Hippocampal formation (tissue), 2 donors: ENCODE results near the gene TCAF1.

ENCODE experiments used
- DNase-seq, 2 donors: peaks; one replicate each; lab custom pipeline; 2025; lab: John Stamatoyannopoulos, UW

The TCAF1 gene, protein sequence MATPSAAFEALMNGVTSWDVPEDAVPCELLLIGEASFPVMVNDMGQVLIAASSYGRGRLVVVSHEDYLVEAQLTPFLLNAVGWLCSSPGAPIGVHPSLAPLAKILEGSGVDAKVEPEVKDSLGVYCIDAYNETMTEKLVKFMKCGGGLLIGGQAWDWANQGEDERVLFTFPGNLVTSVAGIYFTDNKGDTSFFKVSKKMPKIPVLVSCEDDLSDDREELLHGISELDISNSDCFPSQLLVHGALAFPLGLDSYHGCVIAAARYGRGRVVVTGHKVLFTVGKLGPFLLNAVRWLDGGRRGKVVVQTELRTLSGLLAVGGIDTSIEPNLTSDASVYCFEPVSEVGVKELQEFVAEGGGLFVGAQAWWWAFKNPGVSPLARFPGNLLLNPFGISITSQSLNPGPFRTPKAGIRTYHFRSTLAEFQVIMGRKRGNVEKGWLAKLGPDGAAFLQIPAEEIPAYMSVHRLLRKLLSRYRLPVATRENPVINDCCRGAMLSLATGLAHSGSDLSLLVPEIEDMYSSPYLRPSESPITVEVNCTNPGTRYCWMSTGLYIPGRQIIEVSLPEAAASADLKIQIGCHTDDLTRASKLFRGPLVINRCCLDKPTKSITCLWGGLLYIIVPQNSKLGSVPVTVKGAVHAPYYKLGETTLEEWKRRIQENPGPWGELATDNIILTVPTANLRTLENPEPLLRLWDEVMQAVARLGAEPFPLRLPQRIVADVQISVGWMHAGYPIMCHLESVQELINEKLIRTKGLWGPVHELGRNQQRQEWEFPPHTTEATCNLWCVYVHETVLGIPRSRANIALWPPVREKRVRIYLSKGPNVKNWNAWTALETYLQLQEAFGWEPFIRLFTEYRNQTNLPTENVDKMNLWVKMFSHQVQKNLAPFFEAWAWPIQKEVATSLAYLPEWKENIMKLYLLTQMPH

DNA sequence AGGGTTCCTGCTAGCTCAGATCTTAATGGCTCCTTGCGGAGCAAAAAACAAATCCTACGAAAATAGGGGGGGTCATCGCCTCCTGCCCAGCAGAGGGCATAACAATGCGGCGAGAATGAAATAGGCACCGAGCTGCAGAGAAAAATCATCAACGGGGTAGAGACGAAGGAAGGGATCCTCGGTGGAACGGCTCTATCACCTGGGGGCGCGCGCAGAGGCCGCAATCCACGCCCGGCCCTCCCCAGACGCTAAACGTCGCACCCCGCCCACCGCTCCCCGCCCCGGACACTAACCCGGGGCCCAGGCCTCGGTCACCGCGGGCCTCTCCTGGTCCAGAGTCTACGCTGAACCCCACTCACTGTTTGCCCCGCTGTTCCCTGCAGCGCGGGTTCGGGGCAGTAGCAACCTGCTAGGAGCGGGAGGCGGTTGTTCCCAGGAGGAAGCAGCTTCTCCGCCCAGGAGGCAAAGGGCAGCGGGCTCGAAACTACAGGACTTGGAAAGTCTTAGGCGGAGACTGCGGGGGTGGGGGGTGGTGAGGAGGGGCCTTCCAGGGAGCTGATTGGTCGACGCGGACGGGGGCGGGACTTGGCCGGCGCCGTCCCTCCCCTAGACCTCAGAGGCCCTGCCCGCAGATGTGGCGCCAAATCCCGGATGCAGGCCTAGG, at the start of gene TCAF1:
Gene TCAF1 (minus strand): TSS at position 509 of the 664 bp plus-strand sequence. CDS start 25,568 bp downstream, outside the sequence.
- peak; percentile 93 for DNase-seq

DNA sequence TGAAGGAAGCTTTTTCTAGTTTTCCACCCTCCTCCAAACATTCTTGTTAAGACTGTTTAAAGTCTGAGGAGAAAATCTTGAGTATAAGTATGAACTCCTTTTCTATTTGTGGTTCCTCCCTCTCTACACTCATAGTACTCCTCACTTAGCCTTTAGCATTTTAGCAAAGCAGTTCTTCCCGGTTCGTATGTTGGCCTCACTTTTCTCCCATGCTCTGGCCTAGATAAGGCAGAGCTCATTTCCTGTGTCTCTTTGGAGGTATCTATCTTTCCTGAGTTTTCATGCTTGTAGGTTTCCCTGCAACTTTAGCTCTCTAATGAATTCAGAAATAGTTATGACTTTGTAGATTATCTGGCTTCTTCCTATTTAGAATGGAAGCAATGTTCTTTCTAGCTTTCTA, 46.8 kb upstream of the TCAF1 start:
- DNase-seq: no peak

DNA sequence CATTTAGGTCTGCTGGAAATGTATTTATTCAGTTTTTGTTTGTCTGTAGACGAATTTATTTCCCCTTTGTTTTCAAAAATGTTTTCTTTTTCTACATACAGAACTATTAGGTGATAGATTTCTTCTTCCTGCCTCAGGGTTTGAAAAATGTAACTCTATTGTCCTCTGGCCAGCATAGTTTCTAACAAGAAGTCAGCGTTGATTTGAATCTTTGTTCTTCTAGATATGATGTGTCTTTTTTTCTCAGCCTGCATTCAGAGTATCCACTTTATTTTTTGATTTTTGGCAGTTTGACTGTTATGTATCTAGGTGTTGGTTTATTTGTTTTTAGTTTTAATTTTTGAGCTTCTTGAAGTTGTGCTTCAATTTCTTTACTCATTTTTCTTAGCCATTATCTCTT, 45.1 kb upstream of the TCAF1 start:
- no peak for DNase-seq

DNA sequence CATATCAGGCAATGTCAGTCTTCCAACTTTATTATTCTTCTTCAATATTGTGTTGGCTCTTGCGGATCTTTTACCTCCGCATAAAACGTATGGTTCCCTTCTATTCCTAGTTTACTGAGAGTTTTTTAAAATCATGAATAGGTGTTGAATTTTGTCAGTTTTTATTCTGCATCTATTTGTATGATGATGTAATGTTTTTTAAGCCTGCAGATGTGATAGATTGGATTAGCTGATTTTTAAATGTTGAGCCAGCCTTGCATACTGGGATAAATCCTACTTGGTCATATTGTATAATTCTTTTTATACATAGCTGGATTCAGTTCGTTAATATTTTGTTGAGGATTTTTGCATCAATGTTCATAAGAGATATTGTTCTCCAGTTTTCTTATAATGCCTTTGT, 43.4 kb upstream of the TCAF1 start:
- DNase-seq: no peak

DNA sequence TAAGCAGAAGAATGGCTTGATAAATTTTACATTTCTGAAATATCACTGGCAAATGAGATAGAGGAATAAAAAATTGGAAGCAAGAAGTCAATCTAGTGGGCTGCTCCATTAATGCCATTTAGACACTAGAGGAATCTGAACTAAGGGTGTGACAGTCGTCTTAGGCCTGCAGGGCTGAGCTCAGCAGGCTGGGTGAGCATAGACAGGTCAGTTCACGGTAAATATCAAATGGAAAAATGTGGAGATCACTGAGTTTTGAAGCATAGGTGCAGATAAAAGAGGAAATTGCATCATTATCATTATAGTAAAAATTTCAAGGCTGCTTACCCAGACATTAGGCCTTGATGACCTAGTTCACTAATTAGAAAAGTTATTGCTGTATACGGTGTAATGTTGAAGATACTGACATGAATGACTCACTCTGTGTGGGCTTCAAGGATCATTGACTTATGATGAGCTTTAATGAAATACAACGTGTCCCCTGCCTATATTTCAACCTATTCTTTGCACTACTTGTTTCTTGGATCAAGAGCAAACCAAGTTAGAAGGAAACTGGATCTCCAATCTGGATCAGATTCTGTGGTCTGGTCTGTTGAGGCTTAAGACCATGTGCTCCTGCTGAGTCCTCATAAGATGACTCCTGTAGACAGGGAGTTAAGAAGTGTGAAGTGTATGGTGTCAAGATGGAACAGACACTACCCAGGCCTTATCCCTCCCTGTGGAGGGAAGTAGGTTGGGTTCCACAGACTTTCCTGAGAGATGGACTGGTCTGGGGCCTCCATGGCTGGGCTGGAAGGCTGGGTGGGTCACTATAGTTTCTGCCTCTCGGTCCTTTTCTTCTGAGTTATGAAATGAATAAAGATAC, 36.6 kb upstream of the TCAF1 start:
- DNase-seq: no peak

DNA sequence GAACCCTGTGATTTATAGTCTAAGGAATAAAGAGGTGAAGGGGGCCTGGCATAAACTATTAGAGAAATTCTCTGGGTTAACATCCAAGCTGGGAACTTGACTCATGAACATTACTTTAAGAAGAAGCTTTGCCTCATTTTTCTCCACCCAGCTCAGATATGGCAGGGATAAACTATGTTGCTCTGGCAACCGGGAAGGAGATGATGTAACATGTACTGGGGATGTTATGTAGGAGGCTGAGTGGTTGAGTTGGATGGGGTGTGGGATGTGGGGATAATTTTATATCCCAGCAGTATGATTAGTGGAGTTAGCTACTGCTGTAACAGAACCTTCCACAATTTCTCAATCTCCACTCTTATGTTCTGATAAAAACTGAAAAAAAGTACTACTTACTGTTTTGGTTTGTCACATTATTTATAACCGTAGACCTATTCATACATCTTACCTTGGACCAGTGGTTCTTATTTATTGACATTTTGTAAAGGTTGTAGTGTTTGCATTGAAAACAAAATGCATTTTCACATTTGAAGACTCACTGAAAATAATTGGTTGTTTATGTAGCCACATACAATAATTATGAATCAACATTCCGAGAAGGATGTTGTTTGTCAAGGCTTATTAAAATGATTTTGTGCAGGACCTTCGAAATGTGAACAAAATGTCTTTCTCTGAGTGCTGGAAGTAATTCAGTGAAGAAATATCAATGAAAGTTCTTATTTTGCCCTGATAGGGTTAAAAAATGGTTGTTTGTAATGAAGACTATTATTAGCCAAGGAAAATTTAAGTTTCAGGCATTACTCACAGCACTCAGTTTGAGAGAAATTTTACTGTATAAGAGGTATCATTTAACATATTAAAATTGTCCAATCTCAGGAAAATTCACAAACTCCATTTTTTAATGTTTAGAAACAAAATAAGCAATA, 34.4 kb upstream of the TCAF1 start:
- DNase-seq: peak in 1 of 2 donors; percentile 8

DNA sequence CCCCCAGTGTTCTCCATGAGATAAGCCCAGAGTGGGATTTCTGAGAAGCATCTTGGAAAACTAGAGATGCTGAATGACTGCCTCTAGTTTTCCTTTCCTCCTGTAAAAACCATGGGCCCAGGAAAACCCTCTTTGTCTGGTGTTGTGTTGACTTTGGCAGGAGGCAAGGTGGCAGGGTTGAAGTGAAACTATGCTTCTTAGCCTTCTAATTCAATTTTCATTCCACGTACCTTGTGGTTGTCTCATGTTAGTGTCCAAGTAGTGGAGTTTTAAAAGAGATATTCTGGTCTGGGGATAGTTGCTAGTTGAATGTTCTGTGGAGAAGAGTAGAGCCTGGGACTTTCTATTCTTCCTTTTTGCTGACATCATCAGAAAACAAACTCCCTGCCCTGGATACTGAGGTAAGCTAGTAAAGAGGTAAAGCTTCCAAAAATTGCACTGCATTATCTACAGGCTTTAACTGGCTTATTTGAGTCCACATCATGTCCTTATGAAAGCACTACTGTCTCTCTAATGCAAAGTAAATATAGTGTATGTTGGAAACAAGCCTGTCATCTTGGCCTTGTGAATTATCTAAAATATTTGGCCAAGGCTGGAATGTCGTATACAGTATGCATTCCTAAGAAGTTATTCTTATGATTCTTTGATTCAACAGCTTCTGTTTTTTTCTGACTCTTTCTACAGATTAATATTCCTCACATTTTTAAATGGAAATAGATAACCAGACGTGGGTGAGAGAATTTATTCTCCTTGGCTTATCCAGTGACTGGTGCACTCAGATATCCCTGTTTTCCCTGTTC, 32.8 kb upstream of the TCAF1 start, which contains the start of gene OR2F2:
Gene OR2F2 (plus strand): TSS at position 708 of the 800 bp plus-strand sequence. CDS start 0 bp downstream, at position 708.
- no peak for DNase-seq

DNA sequence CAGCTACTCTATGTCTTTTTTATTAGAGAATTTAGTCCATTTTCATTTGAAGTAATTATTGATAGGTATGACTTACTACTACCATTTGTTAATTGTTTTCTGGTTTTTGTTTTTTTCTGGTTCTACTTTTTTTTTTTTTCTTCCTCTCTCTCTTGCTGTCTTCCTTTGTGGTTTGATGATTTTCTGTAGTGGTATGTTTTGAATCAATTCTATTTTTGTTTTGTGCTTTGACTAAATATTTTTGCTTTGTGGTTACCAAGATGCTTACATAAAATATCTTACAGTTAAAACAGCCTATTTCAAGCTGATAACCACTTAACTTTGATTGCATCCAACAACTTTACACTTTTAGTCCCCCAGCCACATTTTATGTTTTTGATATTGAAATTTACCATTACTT, 29.8 kb upstream of the TCAF1 start:
- no peak for DNase-seq

DNA sequence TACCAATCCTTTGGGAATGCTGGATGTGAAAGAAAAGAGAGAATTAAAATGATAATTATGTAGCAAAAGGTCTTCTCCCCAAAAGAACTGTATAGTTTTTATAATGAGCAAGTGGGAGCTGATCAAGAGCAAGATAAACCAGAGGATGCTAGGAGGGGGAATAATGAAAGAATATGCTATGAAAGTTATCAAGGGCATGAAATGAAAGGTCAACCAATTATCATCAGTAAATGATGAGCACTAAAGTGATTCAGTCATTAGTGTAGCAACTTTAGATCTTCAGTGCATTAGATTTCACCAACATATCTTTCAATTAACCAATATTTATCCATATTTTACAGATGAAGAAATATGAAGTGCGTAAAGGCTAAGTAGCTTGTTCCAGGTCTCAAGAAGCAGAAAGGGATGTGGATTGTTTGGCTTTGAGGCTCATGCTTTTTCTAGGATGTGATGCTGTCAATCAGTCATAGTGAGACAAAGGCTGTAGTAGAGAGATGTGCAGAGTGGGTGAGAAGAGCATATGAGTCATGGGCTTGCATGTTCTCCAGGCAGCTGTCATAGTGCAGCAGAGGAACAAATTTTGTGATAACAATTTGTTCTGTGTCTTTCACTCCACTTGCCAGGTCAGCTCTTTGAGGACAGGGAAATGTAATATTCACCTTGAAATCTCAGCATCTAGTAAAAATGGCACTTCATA, 27.4 kb upstream of the TCAF1 start:
- DNase-seq: peak in 1 of 2 donors; percentile 48

DNA sequence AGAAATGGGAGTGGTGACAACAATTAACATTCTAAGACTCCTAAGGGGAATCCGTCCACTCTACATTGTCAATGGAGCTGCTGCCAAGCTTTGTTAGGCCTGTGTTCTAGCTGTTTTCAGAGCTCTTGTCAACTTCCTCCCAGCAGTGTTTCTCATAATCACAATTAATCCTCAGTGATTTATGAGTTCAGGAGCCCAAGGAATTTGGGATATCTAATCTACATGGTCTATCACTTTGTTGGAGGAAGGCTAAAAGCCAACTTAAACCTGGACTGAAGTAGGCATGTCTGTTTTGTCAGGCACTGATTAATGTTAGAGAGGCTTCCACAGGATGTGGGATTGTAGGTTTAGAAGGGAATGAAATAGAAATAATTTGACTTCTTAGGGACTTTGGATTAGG, 22.9 kb upstream of the TCAF1 start:
- DNase-seq: no peak

DNA sequence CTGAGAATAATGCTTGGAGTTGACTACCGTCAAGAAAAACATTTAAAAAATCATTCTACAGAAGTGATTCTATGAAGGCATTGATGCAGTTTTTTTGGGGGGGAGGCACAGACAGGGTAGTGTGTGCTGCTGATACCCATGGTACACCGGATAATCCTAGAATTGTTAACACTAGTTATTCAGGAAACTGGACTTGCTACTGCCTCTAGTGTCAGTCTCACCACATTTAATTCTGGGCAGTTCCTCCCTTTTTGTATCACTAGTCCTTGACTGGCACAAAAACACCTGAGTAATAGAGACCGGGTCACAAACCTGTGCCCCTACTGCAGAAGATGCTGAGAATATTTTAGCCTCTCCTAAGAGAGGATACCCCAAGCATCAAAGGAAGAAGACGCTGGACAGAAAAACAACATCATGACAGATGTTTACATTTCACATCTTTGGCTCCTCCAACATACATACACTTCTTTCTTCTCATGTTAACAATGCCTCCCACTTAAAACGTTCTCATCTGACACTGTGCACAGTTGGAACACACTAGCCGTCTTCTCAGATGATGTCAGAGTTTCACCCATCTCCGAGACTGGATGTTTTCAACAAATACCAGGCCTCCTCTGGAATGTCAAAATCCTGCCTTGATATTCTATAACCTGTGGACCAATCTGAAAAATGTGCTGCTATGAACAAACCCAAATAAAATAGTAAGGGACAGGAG, 13.1 kb upstream of the TCAF1 start:
- DNase-seq: no peak

DNA sequence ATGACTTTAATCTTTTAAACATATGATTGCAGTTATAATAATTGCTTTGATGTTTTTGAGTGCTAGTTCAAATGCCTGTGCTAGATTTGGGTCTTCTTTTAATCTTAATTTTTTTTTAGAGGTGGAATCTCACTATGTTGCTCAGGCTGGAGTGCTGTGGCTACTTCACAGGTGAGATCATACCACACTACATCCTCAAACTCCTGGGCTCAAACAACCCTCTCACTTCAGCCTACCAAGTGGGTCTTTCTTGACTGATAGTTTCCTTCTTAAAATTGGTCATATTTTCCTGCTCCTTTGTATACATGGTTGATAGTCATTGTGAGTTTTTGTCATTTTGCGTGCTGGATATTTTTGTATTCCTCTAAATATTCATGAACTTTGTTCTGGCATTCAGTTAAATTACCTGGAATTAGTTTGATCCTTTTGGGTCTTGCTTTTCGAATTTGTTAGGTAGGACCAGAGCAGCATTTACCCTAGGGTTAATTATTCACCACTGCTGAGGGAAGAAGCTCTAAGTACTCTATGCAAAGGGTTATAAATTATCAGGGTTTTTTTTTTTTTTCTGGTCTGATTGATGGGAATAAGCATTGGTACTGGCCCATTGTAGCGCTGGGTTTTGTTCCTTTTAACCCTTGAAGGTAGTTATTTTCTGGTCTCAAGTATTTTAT, 12.1 kb upstream of the TCAF1 start:
- no peak for DNase-seq

DNA sequence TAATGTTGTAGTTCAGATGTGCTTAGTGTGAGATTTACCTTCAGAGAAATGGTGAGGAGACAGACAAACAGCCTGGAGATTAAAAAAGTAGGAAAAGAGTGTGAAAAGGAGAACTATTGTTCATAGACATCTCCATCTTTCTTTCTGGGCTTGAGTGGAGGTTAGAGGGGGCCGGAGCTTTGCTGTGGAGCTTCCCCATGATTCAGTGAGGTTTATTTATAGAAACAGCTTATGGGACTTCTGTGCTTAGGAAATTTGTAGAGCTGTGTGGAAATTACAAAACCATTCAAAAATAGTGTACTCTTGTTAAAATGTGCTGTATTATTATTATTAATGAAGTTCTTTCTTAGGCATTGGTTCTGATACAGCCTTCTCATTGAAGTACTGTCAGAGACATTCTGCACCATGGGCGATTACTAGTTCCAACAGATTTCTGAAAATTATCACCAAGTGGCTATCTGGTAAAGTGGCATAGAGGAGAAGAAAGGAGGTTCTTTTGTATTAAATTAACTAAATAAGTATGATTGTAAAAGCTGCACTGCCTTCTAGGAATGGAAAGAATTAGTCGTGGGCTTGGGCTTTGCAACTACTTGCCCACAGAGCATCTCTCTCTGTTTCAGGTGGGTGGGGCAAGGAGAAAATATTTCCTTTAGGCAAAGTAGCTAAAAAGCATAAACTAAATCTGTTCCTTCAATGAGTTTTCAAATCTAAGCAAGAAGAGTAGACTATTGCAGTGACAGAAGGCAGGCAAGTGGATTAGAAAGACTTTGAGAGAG, 8.7 kb upstream of the TCAF1 start:
- DNase-seq: no peak

DNA sequence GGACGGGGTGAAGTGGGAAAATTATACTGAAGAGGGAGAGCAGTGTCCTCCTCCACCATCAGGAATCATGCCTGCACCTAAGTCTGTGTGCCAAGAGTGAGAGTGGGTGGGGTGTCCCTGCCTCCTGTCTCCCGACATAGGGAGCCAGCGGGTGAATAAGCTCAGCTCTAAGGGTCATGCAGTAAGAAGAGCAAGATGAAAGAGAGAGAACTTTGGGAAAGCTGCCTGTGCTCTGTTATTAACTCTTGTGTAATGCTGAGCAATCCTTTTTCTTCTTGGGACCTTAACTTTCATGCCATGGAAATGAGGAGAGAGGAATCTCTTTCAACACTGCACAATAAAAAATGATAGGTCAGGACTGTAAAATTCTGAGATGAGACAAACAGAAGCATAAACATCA, 7.9 kb upstream of the TCAF1 start:
- no peak for DNase-seq

DNA sequence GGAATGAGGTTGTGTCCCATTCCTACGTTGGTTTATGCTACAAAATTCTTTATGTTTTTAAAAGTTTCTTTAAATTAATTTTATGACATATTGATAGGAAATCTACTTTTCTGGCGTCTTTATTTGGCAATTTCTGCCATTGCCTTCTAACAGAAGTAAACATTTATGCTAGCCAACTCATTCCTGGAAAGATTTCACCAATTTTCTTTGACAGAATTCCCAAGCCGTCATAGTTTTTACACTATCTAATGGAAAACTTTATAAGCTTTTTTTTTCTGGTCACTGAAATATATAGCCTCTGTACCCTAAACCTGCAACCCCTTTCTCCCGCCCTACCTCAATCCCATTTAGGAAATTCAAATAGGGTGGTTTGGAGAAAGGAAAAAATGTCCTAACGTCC, 6.1 kb upstream of the TCAF1 start:
- DNase-seq: no peak

DNA sequence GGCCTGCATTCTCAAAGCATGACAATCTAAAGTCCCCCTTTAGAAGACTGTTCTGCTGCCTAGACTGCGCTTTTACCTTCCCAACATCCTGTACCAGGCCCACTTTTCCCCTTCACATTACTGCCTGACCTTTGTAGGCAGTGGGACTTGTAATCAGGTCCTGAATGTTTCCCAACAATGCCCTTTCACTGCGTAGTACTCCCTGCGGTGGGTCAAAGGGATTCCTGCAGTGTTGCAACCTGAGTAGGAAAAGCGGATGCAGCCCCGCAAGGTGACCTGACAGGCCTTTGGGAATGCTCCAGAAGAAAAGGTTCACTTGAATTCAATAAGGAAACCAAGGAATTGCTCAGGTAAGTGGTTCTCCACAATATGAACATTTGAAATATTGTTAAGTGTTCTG, 4.9 kb upstream of the TCAF1 start:
- no peak for DNase-seq

DNA sequence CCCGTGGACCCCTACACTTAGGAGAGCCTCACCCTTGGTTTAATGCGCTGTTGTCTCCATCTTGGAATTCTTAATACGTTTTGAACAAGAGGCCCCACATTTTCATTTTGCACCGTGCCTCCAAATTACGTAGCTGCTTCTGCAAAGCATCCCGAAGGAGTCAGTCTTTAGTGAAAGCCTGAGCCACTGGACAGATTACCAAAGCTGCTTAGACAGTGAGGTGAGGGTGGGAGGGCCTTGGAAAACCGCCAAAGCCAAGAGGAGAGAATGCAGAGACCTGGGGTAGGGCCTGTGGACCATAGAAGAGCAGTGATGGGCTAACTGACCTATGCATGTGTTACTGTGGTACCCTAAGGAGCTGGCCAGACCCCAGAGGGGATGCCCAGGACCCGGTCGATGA, 4.2 kb upstream of the TCAF1 start:
- DNase-seq: no peak
